Measurements from ENCODE around the gene PNMA6E. TPM values are rescaled to one million over a fixed set of nuclear protein-coding genes. Genes with fewer than 3 reads are reported as not detected.
"Not testable (repeated sequence)": the region's sequence is repeated elsewhere in the genome, so short reads cannot be mapped to it uniquely, and the experiment has no call there.

The PNMA6E gene
- total and polyA plus RNA-seq, 11 donors = not detected

DNA sequence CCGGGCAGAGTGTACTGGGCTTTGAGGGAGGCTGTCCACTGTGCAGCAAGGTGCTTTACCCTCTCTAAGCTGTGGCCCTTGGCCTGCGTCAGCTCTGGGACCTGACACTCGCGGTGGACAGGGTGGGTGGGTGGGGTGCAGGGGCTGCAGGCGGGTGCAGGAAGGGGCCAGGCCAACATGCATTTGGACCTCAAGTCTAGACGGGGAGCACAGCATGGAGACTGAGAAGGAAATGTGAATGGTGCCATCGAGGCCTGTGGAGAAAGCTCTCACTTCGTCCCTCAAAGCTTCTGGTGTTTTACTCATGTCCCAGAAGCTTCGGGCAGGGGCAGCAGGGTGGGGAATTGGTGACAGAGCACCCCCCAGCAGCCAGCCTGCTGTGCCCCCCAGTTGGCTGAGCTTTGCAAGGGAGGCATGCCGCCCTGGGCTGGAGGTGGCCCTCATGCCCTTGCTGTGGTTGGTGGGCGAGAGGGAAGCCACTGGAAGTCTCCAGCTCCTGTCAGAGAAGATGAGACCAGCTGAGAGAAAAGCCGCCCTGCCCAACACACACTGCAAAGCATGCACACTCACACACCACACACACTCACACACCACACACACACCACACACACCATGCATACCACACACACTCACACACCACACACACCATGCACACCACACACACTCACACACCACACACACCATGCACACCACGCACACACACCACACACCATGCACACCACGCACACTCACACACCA lies 12.3 kb downstream of the PNMA6E start:
- Histone ChIP-seq H3K4me3 (no peak overlapping the region), H3K36me3 (no peaks in the 10 kb centered on the region), H3K27me3 (peaks cover 0 to 6% (median 0%) of the 10 kb centered on the region in 9 donors), H3K27ac (no peak overlapping the region), H3K4me1 (no peaks in the 10 kb centered on the region), H3K9me3 (no peaks in the 10 kb centered on the region)
- intact Hi-C loops (cut with DNase I) = no loop called here
- WGBS, 4 donors = 87 to 92% (median 90%) methylated on average over 12 to 14 of the region's 14 CpGs
- TF ChIP-seq, protein P1, sequence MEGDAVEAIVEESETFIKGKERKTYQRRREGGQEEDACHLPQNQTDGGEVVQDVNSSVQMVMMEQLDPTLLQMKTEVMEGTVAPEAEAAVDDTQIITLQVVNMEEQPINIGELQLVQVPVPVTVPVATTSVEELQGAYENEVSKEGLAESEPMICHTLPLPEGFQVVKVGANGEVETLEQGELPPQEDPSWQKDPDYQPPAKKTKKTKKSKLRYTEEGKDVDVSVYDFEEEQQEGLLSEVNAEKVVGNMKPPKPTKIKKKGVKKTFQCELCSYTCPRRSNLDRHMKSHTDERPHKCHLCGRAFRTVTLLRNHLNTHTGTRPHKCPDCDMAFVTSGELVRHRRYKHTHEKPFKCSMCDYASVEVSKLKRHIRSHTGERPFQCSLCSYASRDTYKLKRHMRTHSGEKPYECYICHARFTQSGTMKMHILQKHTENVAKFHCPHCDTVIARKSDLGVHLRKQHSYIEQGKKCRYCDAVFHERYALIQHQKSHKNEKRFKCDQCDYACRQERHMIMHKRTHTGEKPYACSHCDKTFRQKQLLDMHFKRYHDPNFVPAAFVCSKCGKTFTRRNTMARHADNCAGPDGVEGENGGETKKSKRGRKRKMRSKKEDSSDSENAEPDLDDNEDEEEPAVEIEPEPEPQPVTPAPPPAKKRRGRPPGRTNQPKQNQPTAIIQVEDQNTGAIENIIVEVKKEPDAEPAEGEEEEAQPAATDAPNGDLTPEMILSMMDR (IDR thresholded peaks at IDR 0.05) = no peak
- TF ChIP-seq POLR2A (IDR thresholded peaks at IDR 0.05) = no peak
- no peak for ATAC-seq
- DNase-seq = no peak

DNA sequence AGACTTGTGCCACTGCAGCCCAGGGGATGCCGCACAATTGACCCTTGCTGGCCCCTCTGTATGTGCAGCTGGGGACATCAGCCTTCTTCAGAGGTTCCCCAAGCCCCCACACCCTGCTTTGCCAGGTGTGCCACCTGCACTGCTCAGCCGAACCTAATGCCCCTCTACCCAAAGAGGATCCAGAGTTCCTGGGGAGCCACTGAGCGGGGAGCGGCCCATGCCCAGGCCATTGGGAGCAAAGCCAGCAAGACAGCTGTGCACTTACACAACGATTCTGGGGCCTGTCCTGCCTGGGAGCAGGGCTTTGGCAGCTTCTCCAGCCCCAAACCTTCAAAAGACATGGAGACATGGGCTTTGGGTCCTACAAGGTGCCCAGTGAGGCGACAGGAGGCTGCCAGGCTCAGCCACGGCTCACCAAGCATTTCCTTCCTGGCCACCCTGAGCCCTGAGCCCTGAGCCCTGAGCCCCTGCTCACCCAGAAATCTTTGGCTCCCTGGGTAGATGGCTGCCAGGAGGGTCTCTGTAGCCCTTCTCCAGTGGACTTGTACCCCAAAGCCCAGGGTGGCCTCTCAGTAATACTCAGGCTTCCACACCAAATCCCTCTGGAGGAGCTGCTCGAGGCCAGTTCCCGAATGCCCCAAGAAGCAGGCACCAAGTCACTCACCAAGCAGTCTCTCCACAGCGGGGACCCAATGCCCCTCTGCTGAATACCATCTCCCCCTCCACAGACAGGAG lies 13.0 kb downstream of the PNMA6E start:
- DNase-seq = no peak
- Histone ChIP-seq H3K36me3 (no peaks in the 10 kb centered on the region), H3K4me3 (no peak overlapping the region), H3K9me3 (no peaks in the 10 kb centered on the region), H3K27me3 (peaks cover 0 to 6% (median 0%) of the 10 kb centered on the region in 9 donors), H3K27ac (no peak overlapping the region), H3K4me1 (no peaks in the 10 kb centered on the region)
- intact Hi-C loops (cut with DNase I) = no loop called here
- no peak for ATAC-seq
- TF ChIP-seq, protein P1 (IDR thresholded peaks at IDR 0.05) = no peak
- no peak for TF ChIP-seq POLR2A (IDR thresholded peaks at IDR 0.05)
- 67 to 92% (median 84%) methylated on average over 5 to 10 of the region's 10 CpGs for WGBS, 4 donors

DNA sequence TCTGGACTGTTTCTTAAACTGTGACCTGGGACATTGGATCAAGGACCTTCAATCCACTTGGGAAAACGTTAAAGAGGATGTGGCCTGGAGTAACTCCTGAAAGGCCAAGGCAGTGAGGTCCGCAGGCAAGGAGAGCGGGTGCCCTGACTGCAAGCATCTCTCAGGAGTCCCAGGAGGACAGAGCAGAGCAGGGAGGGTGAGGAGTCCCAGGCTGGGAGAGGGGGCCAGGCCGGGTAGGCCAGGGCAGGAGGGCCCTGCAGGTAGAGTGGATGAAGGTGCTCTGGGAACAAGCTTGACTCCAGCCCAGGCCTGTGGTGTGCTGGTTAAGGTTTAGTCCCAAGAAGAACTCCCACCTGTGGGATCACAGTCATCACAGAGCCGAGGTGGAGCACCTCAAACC lies 13.8 kb downstream of the PNMA6E start:
- Histone ChIP-seq H3K36me3 (no peaks in the 10 kb centered on the region), H3K4me1 (no peaks in the 10 kb centered on the region), H3K27ac (no peak overlapping the region), H3K27me3 (peaks cover 0 to 6% (median 0%) of the 10 kb centered on the region in 9 donors), H3K9me3 (no peaks in the 10 kb centered on the region), H3K4me3 (no peak overlapping the region)
- ATAC-seq = no peak
- 71 to 80% (median 74%) methylated on average over 5 of the region's 5 CpGs for WGBS, 4 donors
- no peak for DNase-seq
- TF ChIP-seq, protein P1 (IDR thresholded peaks at IDR 0.05) = no peak
- TF ChIP-seq POLR2A (IDR thresholded peaks at IDR 0.05) = no peak
- intact Hi-C loops (cut with DNase I) = no loop called here

DNA sequence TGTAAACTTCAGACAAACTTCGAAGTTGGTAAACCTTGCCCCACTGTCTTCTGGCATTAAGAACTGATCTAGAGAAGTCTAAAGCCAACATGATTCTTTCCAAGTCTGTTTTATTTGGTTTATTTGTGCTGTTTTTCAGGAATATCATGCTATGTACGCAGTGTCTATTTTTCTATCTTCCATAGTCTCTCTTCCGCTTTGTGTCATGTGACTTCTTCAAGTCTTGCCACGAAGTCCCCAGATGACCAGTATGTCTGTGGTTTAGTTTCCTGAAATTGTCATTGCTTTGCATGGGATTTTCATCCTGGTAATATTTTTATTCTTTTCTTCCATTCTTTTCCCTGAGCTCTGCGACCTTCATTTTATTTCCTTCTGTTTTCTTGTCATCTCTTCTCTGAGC lies 15.1 kb downstream of the PNMA6E start:
- H3K4me3 ChIP-seq = no peak overlapping the region
- no peaks in the 10 kb centered on the region for H3K9me3 ChIP-seq
- 68 to 77% (median 74%) methylated on average over 5 of the region's 5 CpGs for WGBS, 4 donors
- H3K27ac ChIP-seq = no peak overlapping the region
- peaks cover 0 to 6% (median 0%) of the 10 kb centered on the region in 9 donors for H3K27me3 ChIP-seq
- H3K36me3 ChIP-seq = no peaks in the 10 kb centered on the region
- DNase-seq (no peak), ATAC-seq (no peak)
- intact Hi-C loops (cut with DNase I) = no loop called here
- peaks cover 0 to 7% (median 0%) of the 10 kb centered on the region in 12 donors for H3K4me1 ChIP-seq
- TF ChIP-seq POLR2A (IDR thresholded peaks at IDR 0.05) = no peak
- TF ChIP-seq, protein P1 (IDR thresholded peaks at IDR 0.05) = no peak

DNA sequence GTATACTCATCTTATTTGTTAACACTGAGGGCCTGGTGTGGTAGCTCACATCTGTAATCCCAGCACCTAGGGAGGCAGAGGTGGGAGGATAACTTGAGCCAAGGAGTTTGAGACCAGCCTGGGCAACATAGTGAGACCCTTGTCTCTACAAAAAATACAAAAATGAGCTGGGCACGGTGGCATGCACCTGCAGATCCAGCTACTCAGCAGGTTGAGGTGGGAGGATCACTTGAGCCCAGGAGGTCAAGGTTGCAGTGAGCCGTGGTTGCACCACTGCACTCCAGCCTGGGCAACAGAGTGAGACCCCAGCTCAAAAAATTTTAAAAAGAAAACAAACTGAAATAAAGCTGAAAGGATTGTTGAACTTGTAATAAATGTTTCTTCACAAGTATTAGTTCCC lies 16.2 kb downstream of the PNMA6E start:
- H3K27me3 ChIP-seq; H3K9me3 ChIP-seq; intact Hi-C loops (cut with DNase I); DNase-seq; H3K36me3 ChIP-seq; H3K4me1 ChIP-seq; H3K4me3 ChIP-seq; ATAC-seq; H3K27ac ChIP-seq: not testable (repeated sequence)
- WGBS, 4 donors = 63 to 88% (median 76%) methylated on average over 2 of the region's 2 CpGs
